ENCODE results near the gene EPHA2. TPM values are rescaled to one million over a fixed set of nuclear protein-coding genes. Genes with fewer than 3 reads are reported as not detected.

Gene EPHA2
- total RNA-seq, 1 donor, result 0.54 TPM

DNA sequence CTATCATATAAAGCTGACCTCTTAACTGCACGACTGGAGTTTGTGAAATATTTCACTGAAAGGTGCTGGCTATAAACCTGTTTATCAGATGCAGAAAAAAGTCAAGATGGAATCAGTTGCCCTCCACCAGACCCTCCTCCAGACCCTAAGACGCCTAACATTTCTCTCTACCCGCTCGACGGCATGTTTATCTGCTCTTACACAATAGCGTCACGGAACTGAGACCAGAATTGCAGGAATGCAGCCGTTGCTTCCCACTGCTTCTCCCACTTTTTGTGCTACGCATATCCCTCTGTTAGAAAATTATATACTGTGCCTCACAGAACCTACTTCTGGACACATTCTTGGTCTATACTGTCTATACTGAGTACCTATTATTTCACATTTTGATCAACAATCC lies 54.2 kb downstream of the EPHA2 start:
- no peak for DNase-seq (ENCODE audit: low read depth in 2 of 3, low spot score in 2 of 3)

DNA sequence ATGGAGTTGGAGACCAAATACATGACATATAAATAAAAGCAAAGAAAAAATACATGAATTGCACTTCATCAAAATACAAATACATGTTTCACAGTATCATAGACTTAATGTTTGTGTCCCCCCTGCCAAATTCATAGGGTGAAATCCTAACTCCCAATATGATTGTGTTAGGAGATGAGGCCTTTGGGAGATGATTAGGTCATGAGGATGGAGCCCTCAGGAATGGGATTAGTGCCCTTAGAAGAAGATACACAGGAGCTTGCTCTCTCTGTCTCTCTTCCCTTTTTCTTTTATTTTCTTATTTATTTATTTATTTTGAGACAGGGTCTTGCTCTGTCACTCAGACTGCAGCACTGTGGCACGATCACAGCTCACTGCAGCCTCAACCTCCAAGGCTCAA lies 56.5 kb downstream of the EPHA2 start:
- DNase-seq (ENCODE audit: low read depth in 2 of 3, low spot score in 2 of 3), result no peak

- no peak for DNase-seq (ENCODE audit: low read depth in 2 of 3, low spot score in 2 of 3)
These were observed 60.4 kb downstream of the EPHA2 start for GRCh38 chr1:16095447-16095846.

DNA sequence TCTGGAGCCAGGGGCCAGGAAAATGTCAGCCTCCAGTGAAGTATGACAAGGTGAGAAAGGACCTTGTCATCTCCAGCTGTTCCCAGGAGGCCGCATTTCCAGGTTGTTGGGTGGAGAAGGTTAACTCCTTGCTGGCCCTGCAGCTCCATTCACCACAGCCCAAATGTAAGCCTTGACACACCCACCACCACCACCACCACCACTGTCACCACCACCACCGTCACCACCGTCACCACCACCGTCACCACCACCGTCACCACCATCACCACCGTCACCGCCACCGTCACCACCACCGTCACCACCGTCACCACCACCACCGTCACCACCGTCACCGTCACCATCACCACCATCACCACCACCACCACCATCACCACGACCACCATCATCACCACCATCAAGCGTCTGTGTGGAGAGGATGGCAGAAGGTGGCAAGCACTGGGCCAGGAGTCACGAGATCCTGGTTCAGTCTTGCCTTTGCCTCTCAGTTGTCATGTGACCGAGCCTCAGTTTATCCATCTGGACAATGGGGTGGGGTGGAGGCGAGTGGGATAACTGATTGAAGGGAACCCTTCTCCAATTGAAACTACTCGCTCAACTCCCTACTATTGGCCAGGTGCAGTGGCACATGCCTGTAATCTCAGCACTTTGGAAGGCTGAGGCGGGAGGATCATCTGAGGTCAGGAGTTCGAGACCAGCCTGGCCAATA lies 61.3 kb downstream of the EPHA2 start:
- DNase-seq (ENCODE audit: low read depth in 2 of 3, low spot score in 2 of 3), result no peak

DNA sequence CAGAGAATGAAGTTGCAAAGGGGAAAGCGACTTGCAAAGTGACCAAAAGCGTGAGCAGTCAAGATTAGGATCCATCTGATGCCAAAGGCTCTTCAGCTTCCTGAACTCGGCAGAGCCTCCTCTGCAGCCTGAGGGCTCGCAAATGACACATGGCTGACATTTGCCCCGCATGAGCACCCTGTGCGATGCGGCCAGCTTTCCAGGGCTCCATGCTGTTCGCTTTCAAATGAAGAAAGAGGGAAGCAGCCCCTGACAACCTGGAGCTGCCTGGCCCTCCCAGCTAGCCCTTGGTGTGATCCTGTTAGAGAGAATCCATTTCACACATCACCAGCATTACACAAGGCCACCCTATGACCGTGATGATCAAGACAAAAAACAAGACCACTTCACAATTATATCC lies 62.3 kb downstream of the EPHA2 start:
- DNase-seq (ENCODE audit: low read depth in 2 of 3, low spot score in 2 of 3), result no peak

DNA sequence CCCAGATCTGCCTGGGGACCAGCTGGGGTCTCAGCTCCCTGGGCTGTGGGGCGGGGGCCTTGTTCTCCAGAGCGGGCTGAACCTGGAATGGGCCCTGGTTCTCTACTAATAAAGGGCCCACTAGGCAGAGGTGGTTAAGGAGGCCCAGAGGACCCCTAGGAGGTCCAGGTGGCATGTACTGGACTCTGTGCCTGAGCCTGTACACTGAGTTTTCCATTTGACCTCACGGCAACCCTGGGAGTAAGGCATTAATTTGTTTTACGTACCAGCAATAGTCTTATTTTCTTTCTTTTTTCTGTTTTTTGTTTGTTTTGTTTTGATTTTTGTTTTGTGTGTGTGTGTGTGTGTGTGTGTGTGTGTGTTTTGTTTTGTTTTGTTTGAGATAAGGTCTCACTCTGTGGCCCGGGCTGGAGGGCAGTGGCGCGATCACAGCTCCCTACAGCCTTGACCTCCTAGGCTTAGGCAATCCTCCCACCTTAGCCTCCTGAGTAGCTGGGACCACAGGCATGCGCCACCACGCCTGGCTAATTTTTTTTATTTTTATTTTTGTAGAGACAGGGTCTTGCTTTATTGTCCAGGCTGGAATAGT lies 62.9 kb downstream of the EPHA2 start:
- DNase-seq (ENCODE audit: low read depth in 2 of 3, low spot score in 2 of 3), result no peak

DNA sequence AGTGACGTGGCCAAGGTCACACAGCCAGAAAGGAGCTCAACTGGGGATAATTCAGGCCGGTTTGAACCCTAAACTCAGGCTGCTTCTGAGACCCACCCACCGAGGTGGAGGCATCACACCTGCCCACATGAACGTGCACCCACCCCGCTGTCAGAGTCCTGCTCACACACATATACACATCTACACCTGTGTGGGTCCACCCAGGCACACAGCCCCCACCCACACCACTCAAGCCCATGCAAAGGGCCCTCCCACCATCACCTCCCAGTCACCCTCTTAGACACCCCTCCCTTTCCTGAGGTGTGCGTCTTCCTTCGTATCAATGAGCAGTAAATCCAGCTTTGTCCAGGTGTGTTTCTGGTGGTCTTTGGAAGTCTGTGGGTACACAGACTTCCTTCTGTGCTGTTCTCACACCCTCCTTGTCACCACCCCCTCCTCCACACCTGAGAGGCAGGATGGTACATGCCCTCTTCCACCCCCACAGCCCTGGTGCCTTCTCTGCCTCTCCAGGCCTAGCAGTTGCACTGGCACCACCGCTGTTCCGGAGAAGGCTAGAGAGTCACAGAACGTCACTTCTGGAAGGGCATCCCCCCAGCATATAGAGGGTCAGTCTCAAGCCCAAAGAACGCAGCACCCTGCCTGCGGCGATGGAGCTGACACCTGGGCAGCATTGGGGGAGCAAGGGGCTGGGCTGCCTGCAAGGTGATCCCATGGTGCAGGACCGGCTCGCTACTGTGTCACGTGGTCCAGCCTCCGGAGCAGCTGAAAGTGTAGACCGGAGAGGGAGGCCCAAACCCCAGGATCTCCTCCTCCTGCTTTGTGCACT lies 63.6 kb downstream of the EPHA2 start:
- DNase-seq (ENCODE audit: low read depth in 2 of 3, low spot score in 2 of 3), result no peak

- DNase-seq (ENCODE audit: low read depth in 2 of 3, low spot score in 2 of 3), result no peak
These were observed 64.6 kb downstream of the EPHA2 start for GRCh38 chr1:16091296-16091695.

DNA sequence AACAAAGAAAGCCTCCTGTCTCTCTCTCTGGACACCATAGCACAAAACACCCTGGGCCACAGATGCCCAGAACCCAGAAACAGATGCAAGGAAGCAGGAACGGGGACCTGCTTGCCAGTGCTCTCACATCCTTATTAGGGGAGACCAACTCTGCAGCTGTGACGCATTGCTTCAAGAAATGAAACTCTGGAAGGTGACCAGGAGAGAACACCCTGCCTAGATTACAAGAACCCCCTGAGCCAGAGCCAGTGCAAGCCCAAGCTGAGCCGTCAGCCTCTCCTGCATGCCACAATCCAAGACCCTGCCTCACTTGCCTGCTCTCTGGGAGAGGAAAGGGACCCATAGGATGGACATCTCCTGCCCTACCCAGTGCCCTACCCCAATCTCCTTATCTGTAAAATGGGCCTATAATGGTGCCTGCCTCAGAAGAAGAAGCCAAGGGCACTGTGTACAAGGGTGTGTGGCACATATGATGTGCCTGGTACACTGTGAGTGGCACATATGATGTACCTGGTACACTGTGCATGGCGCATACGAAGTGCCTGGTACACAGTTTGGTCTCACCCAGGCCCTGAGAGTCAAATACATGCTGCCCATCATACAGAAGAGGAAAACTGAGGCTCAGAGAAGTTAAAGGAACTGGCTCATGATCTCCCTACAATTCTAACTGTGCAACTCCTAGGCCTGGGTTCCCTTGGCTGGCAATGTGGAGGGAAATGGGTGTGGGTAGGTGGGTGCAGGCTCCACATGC lies 65.6 kb downstream of the EPHA2 start:
- DNase-seq (ENCODE audit: low read depth in 2 of 3, low spot score in 2 of 3), result no peak

GRCh38 chr1:16088996-16089395 lies 66.9 kb downstream of the EPHA2 start:
- DNase-seq (ENCODE audit: low read depth in 2 of 3, low spot score in 2 of 3), result no peak

DNA sequence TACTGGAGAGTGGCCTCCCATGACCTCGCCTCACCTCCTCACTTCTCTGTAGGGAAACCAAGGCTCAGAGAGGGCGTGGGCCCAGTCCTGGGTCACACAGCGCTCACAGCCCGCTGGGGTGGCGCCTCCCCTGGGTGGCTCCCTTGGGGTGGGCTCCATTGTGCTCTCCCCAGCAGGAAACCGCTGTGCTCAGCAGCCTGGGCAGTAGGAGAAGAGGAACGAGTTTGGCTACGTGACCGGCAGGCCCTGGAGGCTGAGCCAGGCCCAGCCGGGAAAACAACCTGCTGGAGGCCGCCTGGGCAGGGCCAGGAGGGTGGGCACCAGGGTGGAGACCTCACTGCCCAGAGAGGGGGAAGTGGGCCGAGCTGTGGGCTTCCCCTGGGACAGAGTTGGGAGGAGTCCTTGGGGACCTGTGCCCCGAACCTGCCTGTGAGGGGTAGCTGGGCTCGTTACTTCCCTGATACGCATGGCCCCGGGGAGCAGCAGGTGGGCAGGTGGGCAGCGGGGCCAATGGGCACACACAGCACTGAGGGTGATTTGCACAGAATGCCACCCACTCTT lies 67.4 kb downstream of the EPHA2 start:
- no peak for DNase-seq (ENCODE audit: low read depth in 2 of 3, low spot score in 2 of 3)

- no peak for DNase-seq (ENCODE audit: low read depth in 2 of 3, low spot score in 2 of 3)
These were observed 68.1 kb downstream of the EPHA2 start for GRCh38 chr1:16087733-16088132.

DNA sequence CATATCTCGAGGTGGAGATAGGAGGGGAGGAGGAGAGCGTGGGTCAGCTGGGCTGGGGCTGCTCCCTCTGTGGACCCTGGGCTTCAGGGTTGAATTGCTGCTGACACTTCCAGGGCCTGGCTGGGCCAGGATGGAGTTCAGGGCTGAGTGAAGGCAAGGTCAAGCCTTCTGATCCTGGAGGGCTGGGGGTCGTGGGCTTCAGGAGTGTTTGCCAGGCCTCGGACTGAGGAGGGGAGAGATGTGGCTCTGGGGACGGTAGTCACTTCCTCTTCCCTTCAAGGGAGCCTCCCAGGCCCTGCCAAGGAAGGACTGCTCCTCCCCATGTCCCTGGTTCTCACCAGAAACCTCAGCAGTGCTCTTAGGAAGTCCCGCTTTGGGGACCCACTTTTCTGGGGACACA lies 70.3 kb downstream of the EPHA2 start:
- DNase-seq (ENCODE audit: low read depth in 2 of 3, low spot score in 2 of 3), result no peak

DNA sequence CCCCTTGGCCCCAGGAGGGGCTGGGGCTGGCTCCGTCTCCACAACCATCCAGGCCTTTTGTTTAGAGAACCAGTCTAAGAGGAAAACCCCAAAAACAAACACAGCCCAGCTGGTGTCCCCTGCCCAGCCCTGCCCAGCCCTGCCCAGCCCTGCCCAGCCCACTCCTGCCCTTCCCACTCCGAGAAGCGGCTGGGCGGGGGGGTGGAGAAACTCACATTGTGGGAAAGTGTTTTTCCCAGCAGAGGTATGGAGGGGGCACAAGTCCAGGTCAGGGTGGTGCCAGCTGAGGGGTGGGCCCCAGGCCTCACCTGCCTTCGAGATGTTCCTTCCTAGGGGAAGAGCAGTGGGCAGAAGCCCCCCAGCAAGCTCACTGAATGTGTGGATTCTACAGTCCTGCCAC lies 72.4 kb downstream of the EPHA2 start:
- DNase-seq (ENCODE audit: low read depth in 2 of 3, low spot score in 2 of 3), result no peak

GRCh38 chr1:16082283-16083038 lies 73.4 kb downstream of the EPHA2 start:
- DNase-seq (ENCODE audit: low read depth in 2 of 3, low spot score in 2 of 3), result peak in 2 of 3 donors; percentile 53 to 70

GRCh38 chr1:16081636-16082035 lies 74.2 kb downstream of the EPHA2 start:
- DNase-seq (ENCODE audit: low read depth in 2 of 3, low spot score in 2 of 3), result no peak

DNA sequence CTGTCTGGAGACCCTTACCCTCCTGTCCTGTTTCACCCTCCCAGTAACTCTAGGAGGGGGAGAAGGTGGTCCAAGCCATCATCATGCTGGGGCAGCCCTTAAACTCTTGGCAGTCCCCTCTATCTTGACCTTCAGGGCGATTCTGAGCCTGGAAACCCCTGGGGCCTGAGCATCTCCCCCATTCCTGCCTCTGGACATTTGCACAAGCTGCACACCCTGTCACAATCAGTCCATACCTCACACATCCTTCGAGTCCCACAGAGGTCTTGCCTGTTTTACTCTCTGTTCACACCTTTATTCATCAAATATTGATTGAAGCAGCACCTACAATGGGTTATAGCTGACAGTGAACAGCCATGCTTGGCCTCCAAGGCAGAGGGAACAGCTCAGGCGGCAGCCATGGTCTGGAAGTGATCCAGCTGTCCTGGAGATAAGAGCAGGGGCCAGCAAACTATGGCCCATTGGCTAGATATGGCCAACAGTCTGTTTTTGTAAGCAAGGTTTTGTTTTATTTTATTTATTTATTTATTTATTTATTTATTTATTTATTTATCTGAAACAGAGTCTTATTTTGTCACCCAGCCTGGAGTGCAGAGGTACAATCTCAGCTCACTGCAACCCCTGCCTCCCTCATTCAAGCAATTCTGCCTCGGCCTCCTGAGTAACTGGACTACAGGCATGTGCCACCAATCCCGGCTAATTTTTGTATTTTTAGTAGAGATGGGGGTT lies 75.3 kb downstream of the EPHA2 start:
- DNase-seq (ENCODE audit: low read depth in 2 of 3, low spot score in 2 of 3), result no peak

DNA sequence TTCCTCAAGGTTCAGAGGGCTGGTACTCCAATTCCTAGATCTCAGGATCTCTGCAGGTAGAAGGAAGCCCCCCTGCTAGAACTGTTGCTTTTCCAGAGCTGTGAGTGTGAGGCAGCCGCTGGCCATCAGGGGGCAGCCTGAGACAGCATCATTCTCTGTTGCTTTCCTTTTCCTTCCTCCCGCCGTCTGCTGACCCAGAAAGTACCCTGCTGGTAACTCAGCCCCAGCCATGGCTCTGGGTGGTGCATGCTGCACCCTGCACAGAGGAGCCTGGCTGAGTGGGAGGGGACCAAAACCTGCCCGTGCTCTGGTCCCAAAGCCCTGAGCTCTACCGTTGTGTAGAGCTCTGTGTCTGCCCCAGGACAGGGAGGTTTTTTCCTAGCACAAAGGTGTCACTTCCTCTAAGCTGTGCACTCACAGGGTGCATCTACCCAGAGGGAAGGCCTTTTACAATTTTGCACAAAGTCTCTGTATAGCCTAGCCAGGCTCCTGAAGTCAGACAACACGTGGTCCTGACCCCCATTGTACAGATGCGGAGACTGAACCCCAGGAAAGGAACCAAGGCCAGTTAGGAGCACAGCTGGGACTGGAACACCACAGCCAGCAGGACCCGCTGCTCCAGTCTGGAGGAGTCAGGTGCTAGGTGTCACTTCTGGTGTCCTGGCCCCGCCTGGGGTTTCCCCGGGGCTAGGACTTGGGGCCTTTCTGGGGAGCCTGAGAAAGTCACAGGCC lies 76.8 kb downstream of the EPHA2 start:
- DNase-seq (ENCODE audit: low read depth in 2 of 3, low spot score in 2 of 3), result peak; percentile 48 to 80 (median 72)
